ENCODE data around the gene QSOX2. TPM values are rescaled to one million over a fixed set of nuclear protein-coding genes. Genes with fewer than 3 reads are reported as not detected.

The QSOX2 gene
- total RNA-seq, 1 donor from 2014 or later = 3.7 TPM

DNA sequence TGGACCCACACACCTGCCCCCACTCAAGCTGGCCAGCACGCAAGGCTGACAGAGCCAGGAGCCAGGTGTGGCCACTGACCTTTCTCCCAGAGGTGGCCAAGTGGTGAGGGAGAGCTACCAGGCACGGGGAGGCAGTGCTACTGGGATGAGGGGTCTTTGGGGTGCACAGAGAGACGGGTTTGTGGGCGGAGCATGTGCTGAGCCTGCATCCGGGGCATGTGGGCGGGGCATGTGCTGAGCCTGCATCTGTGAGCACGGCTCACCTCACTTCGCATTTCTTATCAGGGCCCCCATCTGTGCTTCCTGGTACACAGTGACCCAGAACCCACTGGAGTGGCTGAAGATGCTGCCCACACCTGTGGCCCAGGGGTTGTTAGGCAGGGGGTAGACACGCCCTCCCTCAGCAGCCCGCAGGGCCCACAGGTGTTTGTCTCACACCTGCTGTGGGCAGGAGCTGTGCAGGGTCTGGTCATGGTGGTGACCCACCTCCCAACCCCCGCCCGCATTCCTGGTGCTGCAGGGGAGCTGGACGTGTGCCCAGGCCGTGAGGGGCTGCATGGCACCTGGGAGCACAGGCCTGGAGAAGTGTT is 36.8 kb upstream of the QSOX2 start:
- peaks cover 5 to 6% (median 6%) of the 10 kb centered on the region in 3 donors for H3K4me1 ChIP-seq (ENCODE audit: control insufficient read depth in 3 of 3, insufficient read depth in 3 of 3, low read length in 3 of 3)
- no peaks in the 10 kb centered on the region for H3K9me3 ChIP-seq (ENCODE audit: control insufficient read depth in 3 of 3, low read length in 3 of 3)
- H3K9ac ChIP-seq (ENCODE audit: low read depth in 1 of 3, low read length in 3 of 3) = no peak overlapping the region
- no peaks in the 10 kb centered on the region for H3K36me3 ChIP-seq (ENCODE audit: control insufficient read depth in 3 of 3, insufficient read depth in 3 of 3, low read length in 3 of 3)
- no peak overlapping the region for H3K27ac ChIP-seq (ENCODE audit: low read depth, low read length)
- H3K27me3 ChIP-seq (ENCODE audit: control insufficient read depth in 3 of 3, insufficient read depth in 3 of 3, low read length in 3 of 3) = peaks cover 28 to 59% (median 52%) of the 10 kb centered on the region in 3 donors
- no peak overlapping the region for H3K4me3 ChIP-seq (ENCODE audit: low read length in 3 of 3)

DNA sequence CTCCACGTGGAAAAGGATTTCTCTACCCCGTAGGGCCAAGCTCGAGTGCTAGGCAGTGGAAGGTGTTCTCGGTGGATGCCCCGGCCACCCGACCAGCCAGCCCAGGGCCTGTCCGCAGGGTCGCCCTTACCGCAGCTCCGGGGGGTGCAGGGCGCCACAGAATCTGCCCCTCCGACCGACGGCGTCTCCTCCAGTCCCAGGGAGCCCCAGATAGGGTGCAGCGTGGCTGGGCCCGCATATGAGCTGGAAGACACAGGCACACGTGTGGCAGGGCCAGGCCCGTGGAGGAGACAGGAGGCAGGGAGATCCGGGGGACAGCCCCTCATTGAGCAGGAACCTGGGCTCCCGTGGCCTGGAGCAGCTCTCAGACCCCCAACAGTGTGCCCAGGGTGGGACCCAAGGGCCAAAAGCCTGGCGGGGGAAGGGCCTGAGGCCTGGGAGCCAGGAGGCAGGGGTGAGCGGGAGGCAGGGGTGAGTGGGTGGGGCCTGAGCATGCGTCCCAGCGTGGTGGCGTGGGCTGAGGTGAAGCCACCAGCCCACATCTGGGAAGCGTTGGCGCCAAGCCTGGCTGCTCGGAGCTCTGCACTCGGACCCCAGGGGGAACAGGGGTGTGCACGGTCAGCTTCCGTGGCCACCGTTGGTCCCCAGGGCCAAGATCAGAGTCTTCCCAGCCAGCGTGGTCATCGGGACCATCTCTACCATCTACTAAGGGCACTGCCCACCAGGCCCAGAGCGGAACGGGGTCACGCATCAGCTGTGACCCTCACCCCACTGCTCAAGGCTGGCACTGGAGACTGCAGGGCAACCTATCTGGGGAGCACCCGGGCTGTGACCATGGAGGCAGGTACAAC is 36.0 kb upstream of the QSOX2 start:
- Histone ChIP-seq H3K27me3 (ENCODE audit: control insufficient read depth in 3 of 3, insufficient read depth in 3 of 3, low read length in 3 of 3) (peaks cover 27 to 60% (median 51%) of the 10 kb centered on the region in 3 donors), H3K36me3 (ENCODE audit: control insufficient read depth in 3 of 3, insufficient read depth in 3 of 3, low read length in 3 of 3) (no peaks in the 10 kb centered on the region), H3K9me3 (ENCODE audit: control insufficient read depth in 3 of 3, low read length in 3 of 3) (no peaks in the 10 kb centered on the region), H3K9ac (ENCODE audit: low read depth in 1 of 3, low read length in 3 of 3) (no peak overlapping the region), H3K27ac (ENCODE audit: low read depth, low read length) (no peak overlapping the region), H3K4me3 (ENCODE audit: low read length in 3 of 3) (no peak overlapping the region), H3K4me1 (ENCODE audit: control insufficient read depth in 3 of 3, insufficient read depth in 3 of 3, low read length in 3 of 3) (peaks cover 5 to 6% (median 6%) of the 10 kb centered on the region in 3 donors)

DNA sequence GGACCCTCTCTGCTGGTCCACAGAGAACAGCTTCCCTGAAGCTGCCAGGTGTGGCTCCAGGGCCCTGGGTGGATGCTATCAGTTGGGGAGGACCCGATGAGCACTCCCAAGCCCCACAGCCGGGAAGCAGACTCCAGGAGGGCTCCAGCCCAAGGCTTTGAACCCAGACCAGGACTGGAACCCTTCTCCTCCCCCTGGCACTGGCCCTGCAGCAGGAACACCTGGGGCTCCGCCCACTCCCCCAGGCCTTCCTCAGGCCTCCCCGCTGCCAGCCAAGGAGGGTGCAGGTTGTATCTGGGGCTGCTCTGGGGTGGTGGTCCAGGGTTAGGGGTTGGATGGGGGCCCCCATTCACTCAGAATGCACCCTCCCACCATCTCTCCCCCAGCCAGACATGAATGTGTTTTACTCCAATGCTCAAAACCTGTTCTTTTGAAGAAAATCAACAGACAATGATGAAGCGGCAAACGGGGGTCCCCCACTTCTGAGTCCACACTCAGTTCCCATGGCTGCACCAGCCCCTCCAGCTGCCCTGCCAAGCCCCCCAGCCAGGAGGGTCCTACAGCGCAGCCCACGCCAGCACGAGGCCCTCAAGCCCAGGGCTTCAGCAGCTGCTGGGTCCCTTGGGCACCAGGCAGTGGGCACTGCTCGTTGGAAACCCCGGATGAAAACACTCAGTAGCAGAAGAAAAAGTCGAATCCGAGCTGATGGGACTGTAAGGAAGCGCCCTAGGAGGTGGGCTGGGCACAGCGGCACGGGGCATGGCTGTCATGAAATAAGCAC is 35.1 kb upstream of the QSOX2 start:
- peaks cover 5 to 6% (median 6%) of the 10 kb centered on the region in 3 donors for H3K4me1 ChIP-seq (ENCODE audit: control insufficient read depth in 3 of 3, insufficient read depth in 3 of 3, low read length in 3 of 3)
- no peak overlapping the region for H3K4me3 ChIP-seq (ENCODE audit: low read length in 3 of 3)
- no peak overlapping the region for H3K9ac ChIP-seq (ENCODE audit: low read depth in 1 of 3, low read length in 3 of 3)
- no peaks in the 10 kb centered on the region for H3K9me3 ChIP-seq (ENCODE audit: control insufficient read depth in 3 of 3, low read length in 3 of 3)
- H3K27ac ChIP-seq (ENCODE audit: low read depth, low read length) = no peak overlapping the region
- peaks cover 31 to 58% (median 52%) of the 10 kb centered on the region in 3 donors for H3K27me3 ChIP-seq (ENCODE audit: control insufficient read depth in 3 of 3, insufficient read depth in 3 of 3, low read length in 3 of 3)
- no peaks in the 10 kb centered on the region for H3K36me3 ChIP-seq (ENCODE audit: control insufficient read depth in 3 of 3, insufficient read depth in 3 of 3, low read length in 3 of 3)

DNA sequence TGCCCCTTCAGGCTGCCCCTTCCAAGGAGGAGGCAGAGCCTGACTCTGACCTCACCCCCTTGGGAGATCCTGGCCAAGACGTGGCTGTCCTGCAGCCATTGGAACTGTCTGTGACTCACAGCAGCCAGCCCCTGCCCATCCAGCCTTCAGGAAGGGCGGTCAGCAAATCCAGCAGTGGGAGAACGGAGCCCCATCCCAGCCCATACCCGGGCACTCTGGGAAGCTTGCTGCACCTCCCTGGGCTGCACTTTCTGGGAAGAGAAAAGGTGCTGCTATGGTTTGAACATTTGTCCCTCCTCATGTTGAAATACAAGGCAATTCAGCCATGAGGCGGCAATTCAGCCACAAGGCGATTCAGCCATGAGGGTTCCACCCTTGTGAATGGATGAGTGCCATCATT is 33.9 kb upstream of the QSOX2 start:
- Histone ChIP-seq H3K4me1 (ENCODE audit: control insufficient read depth in 3 of 3, insufficient read depth in 3 of 3, low read length in 3 of 3) (peaks cover 5 to 6% (median 6%) of the 10 kb centered on the region in 3 donors), H3K27me3 (ENCODE audit: control insufficient read depth in 3 of 3, insufficient read depth in 3 of 3, low read length in 3 of 3) (peaks cover 31 to 60% (median 57%) of the 10 kb centered on the region in 3 donors), H3K9ac (ENCODE audit: low read depth in 1 of 3, low read length in 3 of 3) (no peak overlapping the region), H3K9me3 (ENCODE audit: control insufficient read depth in 3 of 3, low read length in 3 of 3) (no peaks in the 10 kb centered on the region), H3K36me3 (ENCODE audit: control insufficient read depth in 3 of 3, insufficient read depth in 3 of 3, low read length in 3 of 3) (no peaks in the 10 kb centered on the region), H3K27ac (ENCODE audit: low read depth, low read length) (no peak overlapping the region), H3K4me3 (ENCODE audit: low read length in 3 of 3) (no peak overlapping the region)

DNA sequence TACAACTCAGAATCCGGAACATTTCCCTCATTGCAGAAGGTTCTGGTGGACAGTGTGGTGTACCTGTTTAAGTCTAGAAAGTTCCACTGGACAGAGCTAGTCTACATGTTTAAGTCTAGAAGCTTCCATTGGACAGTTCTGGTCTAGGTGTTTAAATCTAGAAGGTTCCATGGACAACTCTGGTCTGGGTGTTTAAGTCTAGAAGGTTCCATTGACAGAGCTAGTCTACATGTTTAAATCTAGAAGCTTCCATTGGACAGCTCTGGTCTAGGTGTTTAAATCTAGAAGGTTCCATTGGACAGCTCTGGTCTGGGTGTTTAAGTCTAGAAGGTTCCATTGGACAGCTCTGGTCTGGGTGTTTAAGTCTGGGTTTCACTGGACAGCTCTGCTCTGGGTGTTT is 33.3 kb upstream of the QSOX2 start:
- H3K4me3 ChIP-seq (ENCODE audit: low read length in 3 of 3) = no peak overlapping the region
- no peaks in the 10 kb centered on the region for H3K36me3 ChIP-seq (ENCODE audit: control insufficient read depth in 3 of 3, insufficient read depth in 3 of 3, low read length in 3 of 3)
- H3K9me3 ChIP-seq (ENCODE audit: control insufficient read depth in 3 of 3, low read length in 3 of 3) = no peaks in the 10 kb centered on the region
- H3K4me1 ChIP-seq (ENCODE audit: control insufficient read depth in 3 of 3, insufficient read depth in 3 of 3, low read length in 3 of 3) = peaks cover 5 to 6% (median 6%) of the 10 kb centered on the region in 3 donors
- peaks cover 35 to 65% (median 60%) of the 10 kb centered on the region in 3 donors for H3K27me3 ChIP-seq (ENCODE audit: control insufficient read depth in 3 of 3, insufficient read depth in 3 of 3, low read length in 3 of 3)
- no peak overlapping the region for H3K27ac ChIP-seq (ENCODE audit: low read depth, low read length)
- no peak overlapping the region for H3K9ac ChIP-seq (ENCODE audit: low read depth in 1 of 3, low read length in 3 of 3)

DNA sequence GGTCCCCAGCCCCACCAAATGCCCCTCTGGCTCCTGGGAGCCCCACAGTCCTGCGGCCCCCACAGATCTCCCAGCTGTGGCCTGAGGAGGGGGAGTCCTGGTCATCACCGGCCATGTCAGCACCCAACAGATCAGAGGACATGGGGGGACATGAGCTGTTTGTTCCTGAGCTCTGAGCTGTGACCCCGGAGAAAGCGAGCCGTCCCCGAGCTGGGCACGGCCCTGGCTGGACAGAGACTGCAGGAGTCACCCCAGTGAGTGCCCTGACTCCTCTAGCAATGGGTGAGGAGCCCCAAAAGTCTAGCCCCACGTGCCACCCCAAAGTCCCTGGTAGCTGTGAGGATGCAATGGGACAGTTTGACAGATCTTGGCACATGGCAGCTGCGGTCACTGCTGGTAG is 32.6 kb upstream of the QSOX2 start:
- no peak overlapping the region for H3K9ac ChIP-seq (ENCODE audit: low read depth in 1 of 3, low read length in 3 of 3)
- H3K4me3 ChIP-seq (ENCODE audit: low read length in 3 of 3) = no peak overlapping the region
- peaks cover 35 to 68% (median 61%) of the 10 kb centered on the region in 3 donors for H3K27me3 ChIP-seq (ENCODE audit: control insufficient read depth in 3 of 3, insufficient read depth in 3 of 3, low read length in 3 of 3)
- no peaks in the 10 kb centered on the region for H3K9me3 ChIP-seq (ENCODE audit: control insufficient read depth in 3 of 3, low read length in 3 of 3)
- no peaks in the 10 kb centered on the region for H3K36me3 ChIP-seq (ENCODE audit: control insufficient read depth in 3 of 3, insufficient read depth in 3 of 3, low read length in 3 of 3)
- H3K27ac ChIP-seq (ENCODE audit: low read depth, low read length) = no peak overlapping the region
- H3K4me1 ChIP-seq (ENCODE audit: control insufficient read depth in 3 of 3, insufficient read depth in 3 of 3, low read length in 3 of 3) = peaks cover under 1 to 1% (median 1%) of the 10 kb centered on the region in 3 donors

DNA sequence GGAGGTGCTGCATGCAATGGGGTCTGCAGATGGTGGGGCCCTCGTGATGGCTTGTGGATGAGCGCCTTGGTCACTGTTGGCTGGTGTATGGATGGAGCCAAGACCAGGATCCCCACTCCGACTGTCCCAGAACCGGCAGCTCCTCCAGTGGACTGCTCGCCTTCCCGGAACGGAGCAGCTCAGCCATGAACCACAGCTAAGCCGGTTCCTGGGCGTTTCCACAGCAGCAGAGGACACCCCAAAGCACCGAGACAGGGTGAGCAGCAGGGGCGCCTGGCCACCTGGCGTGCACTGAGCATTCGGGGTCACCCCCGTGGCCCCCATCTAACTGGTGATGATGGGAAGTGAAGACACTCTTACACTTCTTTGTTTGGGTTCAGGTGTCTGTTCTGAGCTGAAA is 32.1 kb upstream of the QSOX2 start:
- H3K27ac ChIP-seq (ENCODE audit: low read depth, low read length) = no peak overlapping the region
- no peak overlapping the region for H3K4me3 ChIP-seq (ENCODE audit: low read length in 3 of 3)
- no peaks in the 10 kb centered on the region for H3K4me1 ChIP-seq (ENCODE audit: control insufficient read depth in 3 of 3, insufficient read depth in 3 of 3, low read length in 3 of 3)
- H3K36me3 ChIP-seq (ENCODE audit: control insufficient read depth in 3 of 3, insufficient read depth in 3 of 3, low read length in 3 of 3) = no peaks in the 10 kb centered on the region
- no peaks in the 10 kb centered on the region for H3K9me3 ChIP-seq (ENCODE audit: control insufficient read depth in 3 of 3, low read length in 3 of 3)
- H3K27me3 ChIP-seq (ENCODE audit: control insufficient read depth in 3 of 3, insufficient read depth in 3 of 3, low read length in 3 of 3) = peaks cover 35 to 68% (median 61%) of the 10 kb centered on the region in 3 donors
- no peak overlapping the region for H3K9ac ChIP-seq (ENCODE audit: low read depth in 1 of 3, low read length in 3 of 3)

DNA sequence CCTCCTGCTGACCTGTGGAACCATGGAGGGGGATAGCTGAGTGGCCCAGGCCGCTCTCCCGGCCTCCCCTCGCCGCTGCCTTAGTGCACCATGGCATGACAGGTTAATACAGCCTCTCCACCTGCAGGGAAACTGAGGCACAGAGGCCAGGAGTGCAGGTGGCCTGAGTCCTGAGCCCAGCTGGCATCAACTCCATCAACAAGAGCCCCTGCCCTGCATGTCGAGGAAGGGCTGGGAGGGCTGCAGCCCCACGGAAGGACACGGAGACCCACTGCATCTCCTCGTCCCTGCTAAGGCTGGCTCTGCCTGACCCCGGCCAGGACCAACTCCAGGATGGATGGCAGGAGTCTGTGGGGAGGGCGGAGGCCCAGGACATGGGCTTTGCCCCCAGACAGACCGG is 31.1 kb upstream of the QSOX2 start:
- H3K9me3 ChIP-seq (ENCODE audit: control insufficient read depth in 3 of 3, low read length in 3 of 3) = no peaks in the 10 kb centered on the region
- peaks cover 32 to 61% (median 55%) of the 10 kb centered on the region in 3 donors for H3K27me3 ChIP-seq (ENCODE audit: control insufficient read depth in 3 of 3, insufficient read depth in 3 of 3, low read length in 3 of 3)
- H3K9ac ChIP-seq (ENCODE audit: low read depth in 1 of 3, low read length in 3 of 3) = no peak overlapping the region
- H3K4me1 ChIP-seq (ENCODE audit: control insufficient read depth in 3 of 3, insufficient read depth in 3 of 3, low read length in 3 of 3) = no peaks in the 10 kb centered on the region
- no peaks in the 10 kb centered on the region for H3K36me3 ChIP-seq (ENCODE audit: control insufficient read depth in 3 of 3, insufficient read depth in 3 of 3, low read length in 3 of 3)
- H3K4me3 ChIP-seq (ENCODE audit: low read length in 3 of 3) = no peak overlapping the region
- no peak overlapping the region for H3K27ac ChIP-seq (ENCODE audit: low read depth, low read length)

DNA sequence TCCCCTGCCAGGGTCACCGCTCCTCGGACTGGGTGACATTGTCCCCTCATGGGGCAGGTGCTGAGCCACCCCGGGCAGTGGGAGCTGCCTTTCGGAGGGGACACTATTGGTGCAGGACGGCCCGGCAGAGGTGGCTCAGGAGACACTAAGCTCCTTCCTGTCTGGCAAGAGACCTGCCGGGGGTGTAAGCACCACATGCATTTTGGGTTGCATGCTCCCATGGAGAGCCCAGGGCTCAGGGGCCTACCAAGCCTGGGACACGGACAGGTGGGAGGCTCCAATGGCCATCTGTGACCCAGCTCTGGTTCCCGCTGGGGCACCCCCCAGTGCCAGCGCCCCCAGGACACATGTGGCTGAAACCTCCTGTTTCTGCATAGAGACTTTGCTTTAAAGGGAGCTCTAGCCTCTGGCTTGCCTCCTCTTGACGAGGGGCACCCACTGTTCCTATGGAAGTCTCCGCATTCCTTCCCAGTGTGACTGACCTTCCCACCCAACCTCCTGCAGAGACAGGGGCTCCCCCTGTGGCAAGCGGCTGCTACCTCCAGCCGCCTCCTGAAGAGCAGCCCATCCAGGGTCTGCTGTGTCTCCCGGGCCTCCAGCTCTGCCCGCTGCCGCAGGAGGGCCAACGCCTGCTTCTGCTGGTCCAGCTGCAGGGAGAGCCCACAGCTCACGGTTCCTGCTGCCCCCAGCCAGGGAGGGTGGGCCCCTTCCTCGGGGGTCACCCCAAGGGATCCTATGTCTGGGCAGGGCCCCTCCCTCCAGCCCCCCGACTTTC is 30.2 kb upstream of the QSOX2 start:
- Histone ChIP-seq H3K9me3 (ENCODE audit: control insufficient read depth in 3 of 3, low read length in 3 of 3) (no peaks in the 10 kb centered on the region), H3K4me1 (ENCODE audit: control insufficient read depth in 3 of 3, insufficient read depth in 3 of 3, low read length in 3 of 3) (no peaks in the 10 kb centered on the region), H3K4me3 (ENCODE audit: low read length in 3 of 3) (no peak overlapping the region), H3K27ac (ENCODE audit: low read depth, low read length) (no peak overlapping the region), H3K36me3 (ENCODE audit: control insufficient read depth in 3 of 3, insufficient read depth in 3 of 3, low read length in 3 of 3) (no peaks in the 10 kb centered on the region), H3K27me3 (ENCODE audit: control insufficient read depth in 3 of 3, insufficient read depth in 3 of 3, low read length in 3 of 3) (peaks cover 32 to 53% (median 53%) of the 10 kb centered on the region in 3 donors), H3K9ac (ENCODE audit: low read depth in 1 of 3, low read length in 3 of 3) (no peak overlapping the region)

Measured in skeletal muscle tissue (tissue), 4 donors.